ENCODE results near the gene GPR162. TPM values are rescaled to one million over a fixed set of nuclear protein-coding genes. Genes with fewer than 3 reads are reported as not detected.

The GPR162 gene
- total and polyA plus RNA-seq, 4 donors = 0.59 to 2.4 (median 1.7) TPM

DNA sequence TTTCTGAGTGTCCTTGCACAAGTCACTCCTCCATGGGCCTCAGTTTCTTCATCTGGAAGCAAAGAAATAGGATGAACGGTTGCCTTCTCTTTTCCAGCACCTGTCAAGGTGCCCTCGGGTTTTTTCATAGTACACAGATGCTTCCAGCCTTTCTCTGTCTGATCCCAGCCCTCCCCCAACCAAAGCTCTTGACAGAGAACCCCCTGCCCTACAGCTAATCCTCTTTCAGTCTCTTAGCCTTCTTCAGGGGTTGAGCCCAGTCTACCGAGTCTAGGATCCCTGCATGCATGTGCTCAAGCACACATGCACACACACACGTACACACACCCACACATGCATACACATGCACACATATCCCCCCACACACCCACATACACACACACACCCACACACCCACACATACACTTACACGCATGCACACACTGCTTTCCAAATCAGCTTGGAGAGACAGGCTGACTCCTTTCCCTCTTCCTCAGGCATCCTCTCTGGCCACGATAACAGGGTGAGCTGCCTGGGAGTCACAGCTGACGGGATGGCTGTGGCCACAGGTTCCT, 24.8 kb downstream of the GPR162 start:
- Histone ChIP-seq H3K36me3 (ENCODE audit: control insufficient read depth in 4 of 4, insufficient read depth in 3 of 4, low read depth in 1 of 4, low read length in 3 of 4) (no peaks in the 10 kb centered on the region), H3K9me3 (ENCODE audit: control insufficient read depth in 4 of 4, low read length in 3 of 4) (no peaks in the 10 kb centered on the region), H3K4me3 (ENCODE audit: low read depth in 1 of 3, low read length in 3 of 3) (no peak overlapping the region), H3K27ac (ENCODE audit: low read depth in 1 of 2, low read length in 2 of 2) (no peak overlapping the region), H3K9ac (ENCODE audit: low read depth in 1 of 2, low read length in 2 of 2) (no peak overlapping the region), H3K27me3 (ENCODE audit: control insufficient read depth in 4 of 4, insufficient read depth in 4 of 4, low read length in 3 of 4) (no peaks in the 10 kb centered on the region), H3K4me1 (ENCODE audit: control insufficient read depth in 4 of 4, insufficient read depth in 4 of 4, low read length in 3 of 4) (peaks cover 0 to 7% (median 3%) of the 10 kb centered on the region in 4 donors)
- TF ChIP-seq RAD21 (IDR thresholded peaks at IDR 0.05) = no peak
- no peak for TF ChIP-seq REST (IDR thresholded peaks at IDR 0.05)
- TF ChIP-seq YY1 (IDR thresholded peaks at IDR 0.05) = no peak
- no peak for TF ChIP-seq GABPA (IDR thresholded peaks at IDR 0.05 in 1 of 2, conservative IDR thresholded peaks at IDR 0.05 in 1 of 2)
- TF ChIP-seq EGR1 (IDR thresholded peaks at IDR 0.05; ENCODE audit: low read depth in 2 of 2) = no peak
- no peak for TF ChIP-seq RXRA (IDR thresholded peaks at IDR 0.05)
- TF ChIP-seq SP1 (IDR thresholded peaks at IDR 0.05) = no peak
- TF ChIP-seq TAF1 (conservative IDR thresholded peaks at IDR 0.05) = no peak
- TF ChIP-seq, protein P1, sequence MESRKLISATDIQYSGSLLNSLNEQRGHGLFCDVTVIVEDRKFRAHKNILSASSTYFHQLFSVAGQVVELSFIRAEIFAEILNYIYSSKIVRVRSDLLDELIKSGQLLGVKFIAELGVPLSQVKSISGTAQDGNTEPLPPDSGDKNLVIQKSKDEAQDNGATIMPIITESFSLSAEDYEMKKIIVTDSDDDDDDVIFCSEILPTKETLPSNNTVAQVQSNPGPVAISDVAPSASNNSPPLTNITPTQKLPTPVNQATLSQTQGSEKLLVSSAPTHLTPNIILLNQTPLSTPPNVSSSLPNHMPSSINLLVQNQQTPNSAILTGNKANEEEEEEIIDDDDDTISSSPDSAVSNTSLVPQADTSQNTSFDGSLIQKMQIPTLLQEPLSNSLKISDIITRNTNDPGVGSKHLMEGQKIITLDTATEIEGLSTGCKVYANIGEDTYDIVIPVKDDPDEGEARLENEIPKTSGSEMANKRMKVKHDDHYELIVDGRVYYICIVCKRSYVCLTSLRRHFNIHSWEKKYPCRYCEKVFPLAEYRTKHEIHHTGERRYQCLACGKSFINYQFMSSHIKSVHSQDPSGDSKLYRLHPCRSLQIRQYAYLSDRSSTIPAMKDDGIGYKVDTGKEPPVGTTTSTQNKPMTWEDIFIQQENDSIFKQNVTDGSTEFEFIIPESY (IDR thresholded peaks at IDR 0.05) = no peak
- TF ChIP-seq, protein P2, sequence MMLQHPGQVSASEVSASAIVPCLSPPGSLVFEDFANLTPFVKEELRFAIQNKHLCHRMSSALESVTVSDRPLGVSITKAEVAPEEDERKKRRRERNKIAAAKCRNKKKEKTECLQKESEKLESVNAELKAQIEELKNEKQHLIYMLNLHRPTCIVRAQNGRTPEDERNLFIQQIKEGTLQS (IDR thresholded peaks at IDR 0.05) = no peak
- no peak for TF ChIP-seq HNF4A (conservative IDR thresholded peaks at IDR 0.05)
- TF ChIP-seq JUND (IDR thresholded peaks at IDR 0.05) = no peak
- TF ChIP-seq HNF4G (IDR thresholded peaks at IDR 0.05) = no peak
- no peak for TF ChIP-seq FOXA2 (IDR thresholded peaks at IDR 0.05)
- TF ChIP-seq FOXA1 (IDR thresholded peaks at IDR 0.05) = no peak
- TF ChIP-seq, protein P3, sequence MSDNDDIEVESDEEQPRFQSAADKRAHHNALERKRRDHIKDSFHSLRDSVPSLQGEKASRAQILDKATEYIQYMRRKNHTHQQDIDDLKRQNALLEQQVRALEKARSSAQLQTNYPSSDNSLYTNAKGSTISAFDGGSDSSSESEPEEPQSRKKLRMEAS (IDR thresholded peaks at IDR 0.05) = no peak
- no peak for TF ChIP-seq NR2F2 (IDR thresholded peaks at IDR 0.05)
- TF ChIP-seq, protein P4, sequence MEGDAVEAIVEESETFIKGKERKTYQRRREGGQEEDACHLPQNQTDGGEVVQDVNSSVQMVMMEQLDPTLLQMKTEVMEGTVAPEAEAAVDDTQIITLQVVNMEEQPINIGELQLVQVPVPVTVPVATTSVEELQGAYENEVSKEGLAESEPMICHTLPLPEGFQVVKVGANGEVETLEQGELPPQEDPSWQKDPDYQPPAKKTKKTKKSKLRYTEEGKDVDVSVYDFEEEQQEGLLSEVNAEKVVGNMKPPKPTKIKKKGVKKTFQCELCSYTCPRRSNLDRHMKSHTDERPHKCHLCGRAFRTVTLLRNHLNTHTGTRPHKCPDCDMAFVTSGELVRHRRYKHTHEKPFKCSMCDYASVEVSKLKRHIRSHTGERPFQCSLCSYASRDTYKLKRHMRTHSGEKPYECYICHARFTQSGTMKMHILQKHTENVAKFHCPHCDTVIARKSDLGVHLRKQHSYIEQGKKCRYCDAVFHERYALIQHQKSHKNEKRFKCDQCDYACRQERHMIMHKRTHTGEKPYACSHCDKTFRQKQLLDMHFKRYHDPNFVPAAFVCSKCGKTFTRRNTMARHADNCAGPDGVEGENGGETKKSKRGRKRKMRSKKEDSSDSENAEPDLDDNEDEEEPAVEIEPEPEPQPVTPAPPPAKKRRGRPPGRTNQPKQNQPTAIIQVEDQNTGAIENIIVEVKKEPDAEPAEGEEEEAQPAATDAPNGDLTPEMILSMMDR (IDR thresholded peaks at IDR 0.05; ENCODE audit: low read depth, low read length, missing input control) = no peak
- no peak for DNase-seq (ENCODE audit: low spot score)
- WGBS = 91% methylated on average over 7 of the region's 7 CpGs
